A673 (cell line): ENCODE data around the gene PLAAT1. TPM values are rescaled to one million over a fixed set of nuclear protein-coding genes. Genes with fewer than 3 reads are reported as not detected.

ENCODE experiments used
- BruUV-seq: library from RNA; stranded (reverse); fragments of 400-500 nt; replicated peaks from 2 replicates; lab custom pipeline; 2021; lab: Mats Ljungman, UMichigan
- CTCF ChIA-PET: fragments of 300-600 bp; sonication (Branson Sonifier 250); formaldehyde crosslinking; loops from one replicate; lab custom pipeline; 2022; ENCODE audit warnings: antibody characterized with exemption; lab: Charles Lee
- POLR2A ChIA-PET: fragments of 300-600 bp; sonication (Branson Sonifier 250); formaldehyde crosslinking; loops from one replicate; lab custom pipeline; 2022; ENCODE audit warnings: antibody characterized with exemption; ENCODE audit not compliant: low non-redundant PET; lab: Charles Lee
- DNase-seq: peaks from one replicate; pipeline ENCODE4 v3.0.0-alpha.2; 2015; ENCODE audit warnings: low spot score
- H3K27ac ChIP-seq: fragments of 200-600 bp; sonication (generic); 2 replicates; pipeline ENCODE4 v1.5.1; 2016; ENCODE audit warnings: mixed run types, low read depth, mild to moderate bottlenecking, mixed read lengths, antibody characterized with exemption, low read length; ENCODE audit not compliant: poor library complexity, severe bottlenecking
- H3K27me3 ChIP-seq: fragments of 200-600 bp; sonication (generic); replicated peaks from 2 replicates; pipeline ENCODE4 v1.6.1; 2017; ENCODE audit warnings: mixed run types, low read depth, mild to moderate bottlenecking, mixed read lengths, antibody characterized with exemption, low read length; ENCODE audit not compliant: insufficient read depth, poor library complexity
- H3K36me3 ChIP-seq: fragments of 200-600 bp; sonication (generic); 2 replicates; pipeline ENCODE4 v1.6.1; 2016; ENCODE audit warnings: mixed run types, mild to moderate bottlenecking, mixed read lengths, antibody characterized with exemption, low read length; ENCODE audit not compliant: insufficient read depth, poor library complexity, severe bottlenecking
- H3K4me1 ChIP-seq: fragments of 200-600 bp; sonication (generic); 2 replicates; pipeline ENCODE4 v1.6.1; 2017; ENCODE audit warnings: mixed run types, mild to moderate bottlenecking, mixed read lengths, antibody characterized with exemption, low read length; ENCODE audit not compliant: insufficient read depth, poor library complexity, severe bottlenecking
- H3K4me3 ChIP-seq: fragments of 200-600 bp; sonication (generic); 2 replicates; pipeline ENCODE4 v1.5.1; 2016; ENCODE audit warnings: low read depth, mixed run types, mild to moderate bottlenecking, mixed read lengths, low read length; ENCODE audit not compliant: poor library complexity, severe bottlenecking
- H3K9me3 ChIP-seq: fragments of 200-600 bp; sonication (generic); 2 replicates; pipeline ENCODE4 v1.6.1; 2016; ENCODE audit warnings: mixed run types, low read depth, mild to moderate bottlenecking, mixed read lengths, antibody characterized with exemption, low read length; ENCODE audit not compliant: poor library complexity, severe bottlenecking
- CTCF ChIP-seq: fragments of 300-800, 200-600 bp; sonication (generic); conservative IDR thresholded peaks from 2 replicates; pipeline ENCODE4 v1.5.1; 2017; ENCODE audit warnings: low read depth, mild to moderate bottlenecking, antibody characterized with exemption, low read length, moderate library complexity, mixed read lengths
- EZH2 ChIP-seq: fragments of 200-600 bp; sonication (generic); IDR thresholded peaks from 2 replicates; pipeline ENCODE4 v1.6.1; 2017; ENCODE audit warnings: borderline replicate concordance, low read depth, mild to moderate bottlenecking, mixed read lengths, antibody characterized with exemption, low read length; ENCODE audit not compliant: poor library complexity, severe bottlenecking
- intact Hi-C: fragments of 100-400 bp; cut with micrococcal nuclease; formaldehyde crosslinking; loops from one replicate; pipeline ENCODE4 v1.10.0; 2022; ENCODE audit not compliant: unreplicated experiment
- total RNA-seq: library from RNA; stranded (reverse); gene quantifications from 2 replicates; pipeline ENCODE4 v1.2.3, GENCODE V29; 2021

PLAAT1 gene
- total RNA-seq, 1 experiment from 2014 or later, result 0.75 TPM

- H3K4me1 ChIP-seq, result peaks cover 6% of the 10 kb centered on the region
- POLR2A ChIA-PET, result no interaction called here
- CTCF ChIA-PET, result no interaction called here
- no peaks in the 10 kb centered on the region for H3K36me3 ChIP-seq
- TF ChIP-seq CTCF (no peak), EZH2 (no peak)
- intact Hi-C loops, result no loop called here
- no peaks in the 10 kb centered on the region for H3K27me3 ChIP-seq
- DNase-seq, result no peak
- H3K4me3 ChIP-seq, result no peak overlapping the region
- no peak overlapping the region for H3K27ac ChIP-seq
- BruUV-seq, result no TSS peak
- peaks cover 7% of the 10 kb centered on the region for H3K9me3 ChIP-seq
Observed at GRCh38 chr3:193243571-193243970, 2.5 kb downstream of the PLAAT1 start.

- Histone ChIP-seq H3K27me3 (no peaks in the 10 kb centered on the region), H3K4me1 (no peaks in the 10 kb centered on the region), H3K4me3 (no peak overlapping the region), H3K36me3 (no peaks in the 10 kb centered on the region), H3K27ac (no peak overlapping the region), H3K9me3 (peaks cover 21% of the 10 kb centered on the region)
- TF ChIP-seq CTCF (no peak), EZH2 (no peak)
- intact Hi-C loops, result no loop called here
- POLR2A ChIA-PET, result interaction anchor here (0.5 kb wide), 1 partner anchor 31 kb away, joined by 3 read pairs; no protein-coding TSS in a partner anchor
- DNase-seq, result no peak
- BruUV-seq, result no TSS peak
- CTCF ChIA-PET, result no interaction called here
Observed at GRCh38 chr3:193248848-193249468, 7.9 kb downstream of the PLAAT1 start.

GRCh38 chr3:193250492-193250891, 9.5 kb downstream of the PLAAT1 start:
- BruUV-seq, result no TSS peak
- Histone ChIP-seq H3K27me3 (no peaks in the 10 kb centered on the region), H3K4me1 (no peaks in the 10 kb centered on the region), H3K27ac (no peak overlapping the region), H3K4me3 (no peak overlapping the region), H3K36me3 (no peaks in the 10 kb centered on the region), H3K9me3 (peaks cover 21% of the 10 kb centered on the region)
- ChIA-PET POLR2A (no interaction called here), CTCF (no interaction called here)
- intact Hi-C loops, result no loop called here
- DNase-seq, result no peak
- TF ChIP-seq CTCF (no peak), EZH2 (no peak)
